K562 (cell line): ENCODE measurements around the gene PIK3C2G. TPM values are rescaled to one million over a fixed set of nuclear protein-coding genes. Genes with fewer than 3 reads are reported as not detected.

Experiments used
- ATAC-seq: fragments of 200-7000 bp; cut with Tn5 transposase; 3 replicates; pipeline ENCODE4 v1.9.1; 2020; ENCODE audit warnings: moderate library complexity
- BruUV-seq: library from RNA; stranded (reverse); fragments of 400-500 nt; replicated peaks from 2 replicates; lab custom pipeline; 2021; lab: Mats Ljungman, UMichigan
- CTCF ChIA-PET: fragments of 300-600 bp; formaldehyde crosslinking; extraction: SDS; loops from one replicate; lab custom pipeline; 2021; ENCODE audit warnings: low intra/inter-chr PET ratio; lab: Yijun Ruan, JAX
- POLR2A ChIA-PET: fragments of 300-600, 350-650 bp; sonication (Branson Sonifier 250); formaldehyde crosslinking; extraction: SDS; loops from one replicate; lab custom pipeline; 2021; ENCODE audit warnings: antibody characterized with exemption, inconsistent platforms; lab: Yijun Ruan, JAX
- DNase-seq, 4 experiments: peaks; one replicate each; pipeline versions ENCODE4 v3.0.0 to v3.0.0-alpha.2; 2011 to 2018; ENCODE audit warnings: low spot score in 3 of 4, mixed read lengths in 3 of 4; ENCODE audit errors: extremely low read depth in 1 of 4
- FAIRE-seq: peaks from 2 replicates; lab custom pipeline; 2011; peaks lifted over from hg19 to GRCh38; lab: Jason Lieb, UNC
- H2AFZ ChIP-seq: 2 replicates; pipeline ENCODE4 v1.6.0; 2011; ENCODE audit warnings: low read depth, low read length, control low read depth, inconsistent platforms
- H3K27ac ChIP-seq: fragments of 200-600 bp; 3 replicates; pipeline ENCODE4 v1.8.0; 2011; ENCODE audit warnings: low read depth, mild to moderate bottlenecking, control low read depth, inconsistent platforms, low read length, moderate library complexity, mixed read lengths; ENCODE audit errors: extremely low read depth
- H3K27me3 ChIP-seq, 2 experiments: fragments of 300-600 bp in 1 of 2; 2 replicates in 1 of 2; 3 replicates in 1 of 2; pipeline versions ENCODE4 v1.6.0 to v1.8.0; 2011; ENCODE audit warnings: inconsistent platforms in 2 of 2, low read length in 2 of 2, mild to moderate bottlenecking in 1 of 2, mixed read lengths in 1 of 2, moderate library complexity in 1 of 2; ENCODE audit not compliant: control insufficient read depth in 2 of 2, insufficient read depth in 2 of 2
- H3K36me3 ChIP-seq: fragments of 300-600 bp; 3 replicates; pipeline ENCODE4 v1.8.0; 2011; ENCODE audit warnings: mild to moderate bottlenecking, low read length, inconsistent platforms; ENCODE audit not compliant: control insufficient read depth, insufficient read depth
- H3K4me1 ChIP-seq, 2 experiments: fragments of 200-600 bp in 1 of 2; replicated peaks in 1 of 2; 2 replicates in 1 of 2; 3 replicates in 1 of 2; pipeline versions ENCODE4 v1.5.1 to v1.8.0; 2011; ENCODE audit warnings: inconsistent platforms in 2 of 2, low read length in 2 of 2, mild to moderate bottlenecking in 1 of 2, mixed read lengths in 1 of 2, moderate library complexity in 1 of 2; ENCODE audit not compliant: control insufficient read depth in 2 of 2, insufficient read depth in 2 of 2
- H3K4me2 ChIP-seq: 2 replicates; pipeline ENCODE4 v1.6.1; 2011; ENCODE audit warnings: low read length, control low read depth, inconsistent platforms, mixed read lengths; ENCODE audit not compliant: insufficient read depth
- H3K4me3 ChIP-seq: fragments of 200-600 bp; sonication (generic), shearing (Covaris generic); 2 replicates; pipeline ENCODE4 v1.5.1; 2016; ENCODE audit warnings: control low read depth, inconsistent platforms
- H3K79me2 ChIP-seq: fragments of 200-600 bp; 3 replicates; pipeline ENCODE4 v1.8.0; 2011; ENCODE audit warnings: low read length, inconsistent platforms; ENCODE audit not compliant: control insufficient read depth, insufficient read depth
- H3K9ac ChIP-seq, 2 experiments: 2 replicates each; pipeline versions ENCODE4 v1.6.0 to v1.6.1; 2011; ENCODE audit warnings: low read depth in 2 of 2, low read length in 2 of 2, control low read depth in 1 of 2, inconsistent platforms in 1 of 2, mild to moderate bottlenecking in 1 of 2, mixed read lengths in 1 of 2; ENCODE audit not compliant: insufficient read depth in 1 of 2
- H3K9me1 ChIP-seq: one replicate; pipeline ENCODE4 v1.6.0; 2011; ENCODE audit warnings: inconsistent platforms, mild to moderate bottlenecking, low read length, moderate library complexity; ENCODE audit not compliant: control insufficient read depth, insufficient read depth
- H3K9me3 ChIP-seq: replicated peaks from 2 replicates; pipeline ENCODE4 v1.5.1; 2011; ENCODE audit warnings: low read depth, low read length, inconsistent platforms; ENCODE audit not compliant: control insufficient read depth, insufficient read depth
- H4K20me1 ChIP-seq: replicated peaks from 2 replicates; pipeline ENCODE4 v1.6.1; 2011; ENCODE audit warnings: low read length, inconsistent platforms, mixed read lengths; ENCODE audit not compliant: control insufficient read depth, insufficient read depth
- CHD4 ChIP-seq: fragments of 200-600 bp; sonication (generic); IDR thresholded peaks from 3 replicates; pipeline ENCODE4 v1.6.1; 2012; ENCODE audit warnings: low read depth, mild to moderate bottlenecking, mixed read lengths, low read length, inconsistent platforms; ENCODE audit not compliant: insufficient read depth, insufficient replicate concordance, poor library complexity, severe bottlenecking
- MAFF ChIP-seq: IDR thresholded peaks from 2 replicates; pipeline ENCODE4 v1.6.1; 2012; ENCODE audit warnings: low read length, improper control_type of control experiment
- NCOA1 ChIP-seq: fragments of 450-650 bp; IDR thresholded peaks from 2 replicates; pipeline ENCODE4 v1.6.1; 2016; ENCODE audit warnings: low read depth
- SMAD1 ChIP-seq: fragments of 150-350 bp; IDR thresholded peaks from 2 replicates; pipeline ENCODE4 v1.6.1; 2014; ENCODE audit warnings: low read length, low read depth; ENCODE audit not compliant: partially characterized antibody
- TCF7L2 ChIP-seq: fragments of 150-350 bp; IDR thresholded peaks from 2 replicates; pipeline ENCODE4 v1.6.1; 2016; ENCODE audit warnings: low read depth, mild to moderate bottlenecking, low read length, moderate library complexity
- ZNF444 ChIP-seq: fragments of 250-450 bp; sonication (Bioruptor Pico); IDR thresholded peaks from 2 replicates; pipeline ENCODE4 v1.4.0; 2020; ENCODE audit warnings: mild to moderate bottlenecking, moderate library complexity
- WGBS: fragments of 100-300 bp; shearing (Covaris generic); methylation state at CpG from one replicate; pipeline ENCODE4 v1.1.6; 2016; ENCODE audit warnings: low coverage, mixed read lengths; ENCODE audit not compliant: insufficient coverage; ENCODE audit errors: missing lambda C conversion rate; 5-methylcytosine and 5-hydroxymethylcytosine counted together
- in situ Hi-C: fragments of 300-500 bp; cut with MboI; formaldehyde crosslinking; loops from 4 replicates; pipeline ENCODE4 v1.15.0; 2018; ENCODE audit warnings: inconsistent platforms, mixed read lengths
- intact Hi-C: fragments of 100-400 bp; cut with micrococcal nuclease; formaldehyde crosslinking; loops from 2 replicates; pipeline ENCODE4 v1.14.2; 2022
- polyA plus RNA-seq, 8 experiments: library from polyadenylated mRNA; depleted of rRNA in 4 of 8; stranded (reverse) in 5 of 8; unstranded in 3 of 8; fragments of >200 nt; fragmentation: Nextera tagmentation in 2 of 8; fragmentation: Illumina TruSeq in 1 of 8; extraction: Ambion mirVana in 2 of 8; extraction: Trizol in 1 of 8; gene quantifications; 2 replicates each; pipeline versions ENCODE4 v1.2.1 to v1.2.3, GENCODE V29; 2011 to 2014; ENCODE audit warnings: inconsistent platforms in 1 of 8, missing spikeins in 1 of 8
- total RNA-seq, 7 experiments: library from RNA; depleted of rRNA in 6 of 7; stranded (reverse); fragments of >200 nt in 6 of 7; fragmentation: Illumina TruSeq in 2 of 7; extraction: Trizol in 2 of 7; gene quantifications; 2 replicates each; pipeline versions ENCODE4 v1.2.1 to v1.2.3, GENCODE V29; 2011 to 2021; ENCODE audit warnings: low replicate concordance in 1 of 7
- TF ChIP-seq, protein P1 (sequence below): fragments of 450-650 bp; IDR thresholded peaks from 2 replicates; pipeline ENCODE4 v1.6.1; 2016; ENCODE audit warnings: mild to moderate bottlenecking
- TF ChIP-seq, protein P2 (sequence below): IDR thresholded peaks from 2 replicates; pipeline ENCODE4 v1.6.1; 2014; ENCODE audit warnings: antibody characterized with exemption
- TF ChIP-seq, protein P3 (sequence below): sonication (generic); formaldehyde crosslinking; IDR thresholded peaks from 2 replicates; pipeline ENCODE4 v1.8.0; 2022; ENCODE audit warnings: mild to moderate bottlenecking, missing genetic modification reagents, borderline replicate concordance
- TF ChIP-seq, protein P4 (sequence below): fragments of 450-650 bp; IDR thresholded peaks from 2 replicates; pipeline ENCODE4 v1.6.1; 2018; ENCODE audit not compliant: partially characterized antibody

PIK3C2G gene
- total and polyA plus RNA-seq, 9 of the 15 experiments (the other 6 are each of a cell fraction or from before 2014, with no cell fraction given): not detected

DNA sequence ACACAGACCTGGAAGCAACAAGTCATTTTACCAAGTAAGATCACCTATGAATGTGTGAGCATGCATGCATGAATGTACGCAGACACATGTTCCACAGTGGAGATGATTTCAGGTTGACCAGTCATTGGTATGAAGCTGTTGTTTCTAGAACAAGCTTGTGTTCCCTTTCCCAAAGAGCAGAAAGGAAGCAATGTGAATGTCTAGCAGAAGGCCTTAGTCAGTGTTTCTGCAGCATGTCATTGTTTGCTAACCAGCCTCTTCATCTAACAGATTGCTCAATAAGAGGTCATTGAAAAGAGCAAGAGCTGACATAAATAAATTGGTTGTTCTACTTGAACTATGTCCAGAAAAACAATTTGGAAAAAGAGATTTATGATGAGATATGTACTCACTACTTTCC lies 285.1 kb downstream of the PIK3C2G start:
- Histone ChIP-seq H3K9me1 (no peaks in the 10 kb centered on the region), H3K27me3 (no peaks in the 10 kb centered on the region), H3K4me1 (no peaks in the 10 kb centered on the region), H2AFZ (no peak overlapping the region), H3K27ac (no peak overlapping the region), H3K79me2 (no peaks in the 10 kb centered on the region), H3K9me3 (no peaks in the 10 kb centered on the region), H4K20me1 (no peaks in the 10 kb centered on the region), H3K36me3 (no peaks in the 10 kb centered on the region), H3K9ac (no peak overlapping the region), H3K4me3 (no peak overlapping the region), H3K4me2 (no peak overlapping the region)
- ChIA-PET POLR2A (no interaction called here), CTCF (no interaction called here)
- DNase-seq (no peak), FAIRE-seq (no peak), ATAC-seq (no peak)
- 29% methylated on average over 1 of the region's 1 CpG for WGBS
- BruUV-seq: no TSS peak
- intact Hi-C loops (no loop called here), in situ Hi-C loops (no loop called here)
- TF ChIP-seq ZNF444 (CRISPR knock-in tag) (no peak), TCF7L2 (no peak), SMAD1 (no peak), CHD4 (no peak), MAFF (no peak), NCOA1 (no peak)
- TF ChIP-seq, protein P1, sequence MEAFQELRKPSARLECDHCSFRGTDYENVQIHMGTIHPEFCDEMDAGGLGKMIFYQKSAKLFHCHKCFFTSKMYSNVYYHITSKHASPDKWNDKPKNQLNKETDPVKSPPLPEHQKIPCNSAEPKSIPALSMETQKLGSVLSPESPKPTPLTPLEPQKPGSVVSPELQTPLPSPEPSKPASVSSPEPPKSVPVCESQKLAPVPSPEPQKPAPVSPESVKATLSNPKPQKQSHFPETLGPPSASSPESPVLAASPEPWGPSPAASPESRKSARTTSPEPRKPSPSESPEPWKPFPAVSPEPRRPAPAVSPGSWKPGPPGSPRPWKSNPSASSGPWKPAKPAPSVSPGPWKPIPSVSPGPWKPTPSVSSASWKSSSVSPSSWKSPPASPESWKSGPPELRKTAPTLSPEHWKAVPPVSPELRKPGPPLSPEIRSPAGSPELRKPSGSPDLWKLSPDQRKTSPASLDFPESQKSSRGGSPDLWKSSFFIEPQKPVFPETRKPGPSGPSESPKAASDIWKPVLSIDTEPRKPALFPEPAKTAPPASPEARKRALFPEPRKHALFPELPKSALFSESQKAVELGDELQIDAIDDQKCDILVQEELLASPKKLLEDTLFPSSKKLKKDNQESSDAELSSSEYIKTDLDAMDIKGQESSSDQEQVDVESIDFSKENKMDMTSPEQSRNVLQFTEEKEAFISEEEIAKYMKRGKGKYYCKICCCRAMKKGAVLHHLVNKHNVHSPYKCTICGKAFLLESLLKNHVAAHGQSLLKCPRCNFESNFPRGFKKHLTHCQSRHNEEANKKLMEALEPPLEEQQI: no peak
- TF ChIP-seq, protein P2, sequence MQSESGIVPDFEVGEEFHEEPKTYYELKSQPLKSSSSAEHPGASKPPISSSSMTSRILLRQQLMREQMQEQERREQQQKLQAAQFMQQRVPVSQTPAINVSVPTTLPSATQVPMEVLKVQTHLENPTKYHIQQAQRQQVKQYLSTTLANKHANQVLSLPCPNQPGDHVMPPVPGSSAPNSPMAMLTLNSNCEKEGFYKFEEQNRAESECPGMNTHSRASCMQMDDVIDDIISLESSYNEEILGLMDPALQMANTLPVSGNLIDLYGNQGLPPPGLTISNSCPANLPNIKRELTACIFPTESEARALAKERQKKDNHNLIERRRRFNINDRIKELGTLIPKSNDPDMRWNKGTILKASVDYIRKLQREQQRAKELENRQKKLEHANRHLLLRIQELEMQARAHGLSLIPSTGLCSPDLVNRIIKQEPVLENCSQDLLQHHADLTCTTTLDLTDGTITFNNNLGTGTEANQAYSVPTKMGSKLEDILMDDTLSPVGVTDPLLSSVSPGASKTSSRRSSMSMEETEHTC: no peak
- TF ChIP-seq, protein P3, sequence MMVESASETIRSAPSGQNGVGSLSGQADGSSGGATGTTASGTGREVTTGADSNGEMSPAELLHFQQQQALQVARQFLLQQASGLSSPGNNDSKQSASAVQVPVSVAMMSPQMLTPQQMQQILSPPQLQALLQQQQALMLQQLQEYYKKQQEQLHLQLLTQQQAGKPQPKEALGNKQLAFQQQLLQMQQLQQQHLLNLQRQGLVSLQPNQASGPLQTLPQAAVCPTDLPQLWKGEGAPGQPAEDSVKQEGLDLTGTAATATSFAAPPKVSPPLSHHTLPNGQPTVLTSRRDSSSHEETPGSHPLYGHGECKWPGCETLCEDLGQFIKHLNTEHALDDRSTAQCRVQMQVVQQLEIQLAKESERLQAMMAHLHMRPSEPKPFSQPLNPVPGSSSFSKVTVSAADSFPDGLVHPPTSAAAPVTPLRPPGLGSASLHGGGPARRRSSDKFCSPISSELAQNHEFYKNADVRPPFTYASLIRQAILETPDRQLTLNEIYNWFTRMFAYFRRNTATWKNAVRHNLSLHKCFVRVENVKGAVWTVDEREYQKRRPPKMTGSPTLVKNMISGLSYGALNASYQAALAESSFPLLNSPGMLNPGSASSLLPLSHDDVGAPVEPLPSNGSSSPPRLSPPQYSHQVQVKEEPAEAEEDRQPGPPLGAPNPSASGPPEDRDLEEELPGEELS (CRISPR knock-in tag): no peak
- TF ChIP-seq, protein P4, sequence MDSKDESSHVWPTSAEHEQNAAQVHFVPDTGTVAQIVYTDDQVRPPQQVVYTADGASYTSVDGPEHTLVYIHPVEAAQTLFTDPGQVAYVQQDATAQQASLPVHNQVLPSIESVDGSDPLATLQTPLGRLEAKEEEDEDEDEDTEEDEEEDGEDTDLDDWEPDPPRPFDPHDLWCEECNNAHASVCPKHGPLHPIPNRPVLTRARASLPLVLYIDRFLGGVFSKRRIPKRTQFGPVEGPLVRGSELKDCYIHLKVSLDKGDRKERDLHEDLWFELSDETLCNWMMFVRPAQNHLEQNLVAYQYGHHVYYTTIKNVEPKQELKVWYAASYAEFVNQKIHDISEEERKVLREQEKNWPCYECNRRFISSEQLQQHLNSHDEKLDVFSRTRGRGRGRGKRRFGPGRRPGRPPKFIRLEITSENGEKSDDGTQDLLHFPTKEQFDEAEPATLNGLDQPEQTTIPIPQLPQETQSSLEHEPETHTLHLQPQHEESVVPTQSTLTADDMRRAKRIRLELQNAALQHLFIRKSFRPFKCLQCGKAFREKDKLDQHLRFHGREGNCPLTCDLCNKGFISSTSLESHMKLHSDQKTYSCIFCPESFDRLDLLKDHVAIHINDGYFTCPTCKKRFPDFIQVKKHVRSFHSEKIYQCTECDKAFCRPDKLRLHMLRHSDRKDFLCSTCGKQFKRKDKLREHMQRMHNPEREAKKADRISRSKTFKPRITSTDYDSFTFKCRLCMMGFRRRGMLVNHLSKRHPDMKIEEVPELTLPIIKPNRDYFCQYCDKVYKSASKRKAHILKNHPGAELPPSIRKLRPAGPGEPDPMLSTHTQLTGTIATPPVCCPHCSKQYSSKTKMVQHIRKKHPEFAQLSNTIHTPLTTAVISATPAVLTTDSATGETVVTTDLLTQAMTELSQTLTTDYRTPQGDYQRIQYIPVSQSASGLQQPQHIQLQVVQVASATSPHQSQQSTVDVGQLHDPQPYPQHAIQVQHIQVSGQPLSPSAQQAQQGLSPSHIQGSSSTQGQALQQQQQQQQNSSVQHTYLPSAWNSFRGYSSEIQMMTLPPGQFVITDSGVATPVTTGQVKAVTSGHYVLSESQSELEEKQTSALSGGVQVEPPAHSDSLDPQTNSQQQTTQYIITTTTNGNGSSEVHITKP: no peak
